ENCODE data around the gene TMEM59L.

Gene TMEM59L

DNA sequence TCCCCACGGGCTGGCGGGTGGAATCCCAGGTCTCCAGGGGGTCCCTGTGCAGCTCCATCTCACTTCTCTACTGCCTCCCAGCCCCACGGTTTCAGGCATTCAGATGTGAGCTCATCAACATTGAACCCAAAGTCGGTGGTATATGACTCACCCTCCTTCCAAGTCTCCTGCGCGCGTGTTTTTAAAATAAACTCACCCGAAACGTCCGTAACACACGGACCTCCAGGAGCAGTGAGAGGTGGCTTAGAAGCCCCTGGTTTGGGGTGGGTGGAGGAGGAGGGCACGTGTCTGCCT lies 56.8 kb downstream of the TMEM59L start:
- Histone ChIP-seq H3K27ac (peak overlapping the region; percentile 80 to 99), H3K4me3 (no peak overlapping the region), H3K36me3 (peaks cover 32 to 62% (median 40%) of the 10 kb centered on the region in 3 donors), H3K9me3 (no peaks in the 10 kb centered on the region), H3K27me3 (no peaks in the 10 kb centered on the region), H3K4me1 (peaks cover 0 to 85% (median 49%) of the 10 kb centered on the region in 4 donors)
- TF ChIP-seq, protein P1, sequence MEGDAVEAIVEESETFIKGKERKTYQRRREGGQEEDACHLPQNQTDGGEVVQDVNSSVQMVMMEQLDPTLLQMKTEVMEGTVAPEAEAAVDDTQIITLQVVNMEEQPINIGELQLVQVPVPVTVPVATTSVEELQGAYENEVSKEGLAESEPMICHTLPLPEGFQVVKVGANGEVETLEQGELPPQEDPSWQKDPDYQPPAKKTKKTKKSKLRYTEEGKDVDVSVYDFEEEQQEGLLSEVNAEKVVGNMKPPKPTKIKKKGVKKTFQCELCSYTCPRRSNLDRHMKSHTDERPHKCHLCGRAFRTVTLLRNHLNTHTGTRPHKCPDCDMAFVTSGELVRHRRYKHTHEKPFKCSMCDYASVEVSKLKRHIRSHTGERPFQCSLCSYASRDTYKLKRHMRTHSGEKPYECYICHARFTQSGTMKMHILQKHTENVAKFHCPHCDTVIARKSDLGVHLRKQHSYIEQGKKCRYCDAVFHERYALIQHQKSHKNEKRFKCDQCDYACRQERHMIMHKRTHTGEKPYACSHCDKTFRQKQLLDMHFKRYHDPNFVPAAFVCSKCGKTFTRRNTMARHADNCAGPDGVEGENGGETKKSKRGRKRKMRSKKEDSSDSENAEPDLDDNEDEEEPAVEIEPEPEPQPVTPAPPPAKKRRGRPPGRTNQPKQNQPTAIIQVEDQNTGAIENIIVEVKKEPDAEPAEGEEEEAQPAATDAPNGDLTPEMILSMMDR (IDR thresholded peaks at IDR 0.05): no peak
- intact Hi-C loops (cut with DNase I; ENCODE audit: low total_unique reads): no loop called here
- no peak for DNase-seq

DNA sequence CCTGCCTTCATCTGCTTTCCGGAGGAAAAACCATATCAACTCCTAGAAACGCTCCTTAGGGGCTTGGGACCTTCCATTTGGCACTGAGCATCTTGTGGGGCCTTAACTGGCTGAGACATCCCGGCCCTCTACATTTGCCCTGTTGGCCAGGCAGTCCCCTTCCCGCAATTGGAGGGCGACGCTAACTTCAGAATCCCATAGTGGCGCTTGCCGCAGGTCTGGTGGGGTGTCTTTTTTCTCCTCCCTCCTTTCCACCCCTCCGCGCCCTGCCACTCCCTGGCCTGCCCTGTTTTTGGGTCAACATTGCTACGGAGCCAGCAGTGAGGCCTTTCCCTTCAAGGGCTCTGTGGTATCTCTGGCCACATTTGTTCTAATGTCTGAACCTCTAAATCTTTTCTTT lies 57.2 kb downstream of the TMEM59L start:
- Histone ChIP-seq H3K27ac (peak overlapping the region; percentile 80 to 99), H3K36me3 (peaks cover 29 to 58% (median 36%) of the 10 kb centered on the region in 3 donors), H3K9me3 (no peaks in the 10 kb centered on the region), H3K4me1 (peaks cover 0 to 85% (median 49%) of the 10 kb centered on the region in 4 donors), H3K4me3 (no peak overlapping the region), H3K27me3 (no peaks in the 10 kb centered on the region)
- intact Hi-C loops (cut with DNase I; ENCODE audit: low total_unique reads): loop anchor here (5.0 kb wide), 1 partner anchor 73 kb away; no protein-coding TSS in a partner anchor
- peak in 1 of 2 donors; percentile 66 for DNase-seq
- TF ChIP-seq, protein P1 (IDR thresholded peaks at IDR 0.05): no peak

DNA sequence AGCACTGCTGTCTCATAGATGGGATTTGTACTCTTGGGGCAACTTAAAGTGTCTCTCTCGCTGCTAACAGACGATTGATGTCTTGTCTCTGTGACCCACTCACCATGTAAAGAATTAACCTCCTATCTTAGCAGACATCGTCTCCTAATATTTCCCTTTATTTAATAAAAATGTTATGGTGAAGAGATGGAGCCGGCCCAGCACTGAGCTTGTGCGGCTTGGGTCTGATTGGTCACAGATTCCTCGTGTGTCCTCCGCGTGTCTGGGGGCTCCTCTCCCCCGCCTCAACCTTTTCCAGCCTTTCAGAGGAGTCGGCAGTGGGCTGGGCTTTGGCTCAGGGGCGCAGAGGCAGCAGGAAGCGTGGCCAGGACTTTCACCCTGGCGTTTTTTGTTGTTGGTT lies 57.6 kb downstream of the TMEM59L start:
- Histone ChIP-seq H3K4me3 (no peak overlapping the region), H3K9me3 (no peaks in the 10 kb centered on the region), H3K4me1 (peaks cover 0 to 82% (median 48%) of the 10 kb centered on the region in 4 donors), H3K36me3 (peaks cover 29 to 57% (median 33%) of the 10 kb centered on the region in 3 donors), H3K27me3 (no peaks in the 10 kb centered on the region), H3K27ac (peak overlapping the region; percentile 80 to 99)
- no peak for DNase-seq
- TF ChIP-seq, protein P1 (IDR thresholded peaks at IDR 0.05): no peak
- intact Hi-C loops (cut with DNase I; ENCODE audit: low total_unique reads): loop anchor here (5.0 kb wide), 1 partner anchor 73 kb away; no protein-coding TSS in a partner anchor

Measured in tibial artery (tissue), 4 donors.